ENCODE data around the gene FRG2B. TPM values are rescaled to one million over a fixed set of nuclear protein-coding genes. Genes with fewer than 3 reads are reported as not detected.
"Not testable (repeated sequence)": the region's sequence is repeated elsewhere in the genome, so short reads cannot be mapped to it uniquely, and the experiment has no call there.

Gene FRG2B
- total RNA-seq, 6 experiments from 2014 or later: not detected

GRCh38 chr10:133614830-133615580, 11.6 kb downstream of the FRG2B start:
- no peak overlapping the region for H3K4me3 Mint-ChIP-seq
- H3K4me1 Mint-ChIP-seq (ENCODE audit: low read depth): no peaks in the 10 kb centered on the region
- no peak for DNase-seq
- TF ChIP-seq CTCF (IDR thresholded peaks at IDR 0.05): no peak
- H3K9me3 Mint-ChIP-seq: peaks cover 5% of the 10 kb centered on the region; the same call in 1 of the 2 replicates
- no peaks in the 10 kb centered on the region for H3K36me3 Mint-ChIP-seq (ENCODE audit: low read depth)
- H3K27me3 Mint-ChIP-seq (ENCODE audit: insufficient read depth): peaks cover 8% of the 10 kb centered on the region
- no peak overlapping the region for H3K27ac Mint-ChIP-seq

GRCh38 chr10:133613699-133614098, 12.9 kb downstream of the FRG2B start:
- Mint-ChIP-seq H3K27me3 (ENCODE audit: insufficient read depth) (peaks cover 5% of the 10 kb centered on the region), H3K27ac (no peak overlapping the region), H3K9me3 (no peaks in the 10 kb centered on the region; the same call in 1 of the 2 replicates), H3K4me3 (no peak overlapping the region), H3K4me1 (ENCODE audit: low read depth) (no peaks in the 10 kb centered on the region), H3K36me3 (ENCODE audit: low read depth) (no peaks in the 10 kb centered on the region)
- no peak for DNase-seq
- no peak for TF ChIP-seq CTCF (IDR thresholded peaks at IDR 0.05)

GRCh38 chr10:133611079-133611478, 15.5 kb downstream of the FRG2B start:
- H3K27me3 Mint-ChIP-seq (ENCODE audit: insufficient read depth): peaks cover 4% of the 10 kb centered on the region
- H3K9me3 Mint-ChIP-seq: no peaks in the 10 kb centered on the region; the same call in 1 of the 2 replicates
- H3K27ac Mint-ChIP-seq: no peak overlapping the region
- no peaks in the 10 kb centered on the region for H3K36me3 Mint-ChIP-seq (ENCODE audit: low read depth)
- no peak for TF ChIP-seq CTCF (IDR thresholded peaks at IDR 0.05)
- no peak overlapping the region for H3K4me3 Mint-ChIP-seq
- no peaks in the 10 kb centered on the region for H3K4me1 Mint-ChIP-seq (ENCODE audit: low read depth)
- DNase-seq: no peak

- Mint-ChIP-seq H3K27me3 (ENCODE audit: insufficient read depth) (peaks cover 2% of the 10 kb centered on the region), H3K4me3 (no peak overlapping the region), H3K27ac (no peak overlapping the region), H3K36me3 (ENCODE audit: low read depth) (no peaks in the 10 kb centered on the region), H3K4me1 (ENCODE audit: low read depth) (no peaks in the 10 kb centered on the region), H3K9me3 (no peaks in the 10 kb centered on the region; the same call in 1 of the 2 replicates)
- TF ChIP-seq CTCF (IDR thresholded peaks at IDR 0.05): peak; percentile 65
- DNase-seq: peak; percentile 20
Observed at GRCh38 chr10:133608855-133609254, 17.7 kb downstream of the FRG2B start.

- not testable (repeated sequence) for H3K4me1 Mint-ChIP-seq (ENCODE audit: low read depth); H3K27ac Mint-ChIP-seq; DNase-seq; H3K36me3 Mint-ChIP-seq (ENCODE audit: low read depth); H3K4me3 Mint-ChIP-seq; H3K9me3 Mint-ChIP-seq; H3K27me3 Mint-ChIP-seq (ENCODE audit: insufficient read depth)
Observed at GRCh38 chr10:133603434-133603833, 23.2 kb downstream of the FRG2B start.

- Mint-ChIP-seq H3K27me3 (ENCODE audit: insufficient read depth) (no peaks in the 10 kb centered on the region; the same call in 1 of the 2 replicates), H3K4me3 (no peak overlapping the region), H3K36me3 (ENCODE audit: low read depth) (no peaks in the 10 kb centered on the region), H3K4me1 (ENCODE audit: low read depth) (no peaks in the 10 kb centered on the region), H3K27ac (no peak overlapping the region), H3K9me3 (no peaks in the 10 kb centered on the region)
- TF ChIP-seq CTCF (IDR thresholded peaks at IDR 0.05): no peak
- DNase-seq: no peak
Observed at GRCh38 chr10:133600657-133601056, 25.9 kb downstream of the FRG2B start.

- H3K36me3 Mint-ChIP-seq (ENCODE audit: low read depth); H3K4me3 Mint-ChIP-seq; DNase-seq; H3K9me3 Mint-ChIP-seq; H3K27me3 Mint-ChIP-seq (ENCODE audit: insufficient read depth); H3K4me1 Mint-ChIP-seq (ENCODE audit: low read depth); H3K27ac Mint-ChIP-seq: not testable (repeated sequence)
Observed at GRCh38 chr10:133599869-133600268, 26.7 kb downstream of the FRG2B start.

All from HFFc6 (cell line).